Measurements from ENCODE around the gene DPEP1. TPM values are rescaled to one million over a fixed set of nuclear protein-coding genes. Genes with fewer than 3 reads are reported as not detected.
"Not testable (repeated sequence)": the region's sequence is repeated elsewhere in the genome, so short reads cannot be mapped to it uniquely, and the experiment has no call there.

The DPEP1 gene
- total RNA-seq, 1 donor = not detected

GRCh38 chr16:89618109-89618998, 4.9 kb downstream of the DPEP1 start:
- no peaks in the 10 kb centered on the region for H3K27me3 ChIP-seq (ENCODE audit: insufficient read depth, low read length)
- H3K4me3 ChIP-seq (ENCODE audit: low read length) = no peak overlapping the region
- H3K4me1 ChIP-seq (ENCODE audit: insufficient read depth, low read length) = no peaks in the 10 kb centered on the region
- no peaks in the 10 kb centered on the region for H3K9me3 ChIP-seq (ENCODE audit: low read depth, low read length)

- Histone ChIP-seq H3K4me3 (ENCODE audit: low read length) (no peak overlapping the region), H3K9me3 (ENCODE audit: low read depth, low read length) (no peaks in the 10 kb centered on the region), H3K4me1 (ENCODE audit: insufficient read depth, low read length) (no peaks in the 10 kb centered on the region), H3K27me3 (ENCODE audit: insufficient read depth, low read length) (no peaks in the 10 kb centered on the region)
These were observed 6.4 kb downstream of the DPEP1 start for GRCh38 chr16:89619840-89620239.

- Histone ChIP-seq H3K4me3 (ENCODE audit: low read length) (no peak overlapping the region), H3K9me3 (ENCODE audit: low read depth, low read length) (no peaks in the 10 kb centered on the region), H3K27me3 (ENCODE audit: insufficient read depth, low read length) (no peaks in the 10 kb centered on the region), H3K4me1 (ENCODE audit: insufficient read depth, low read length) (no peaks in the 10 kb centered on the region)
These were observed 7.0 kb downstream of the DPEP1 start for GRCh38 chr16:89620406-89620841.

GRCh38 chr16:89621136-89621697, 7.8 kb downstream of the DPEP1 start:
- H3K27me3 ChIP-seq (ENCODE audit: insufficient read depth, low read length) = no peaks in the 10 kb centered on the region
- no peaks in the 10 kb centered on the region for H3K9me3 ChIP-seq (ENCODE audit: low read depth, low read length)
- no peaks in the 10 kb centered on the region for H3K4me1 ChIP-seq (ENCODE audit: insufficient read depth, low read length)
- no peak overlapping the region for H3K4me3 ChIP-seq (ENCODE audit: low read length)

GRCh38 chr16:89621698-89622409, 8.4 kb downstream of the DPEP1 start:
- Histone ChIP-seq H3K27me3 (ENCODE audit: insufficient read depth, low read length) (no peaks in the 10 kb centered on the region), H3K9me3 (ENCODE audit: low read depth, low read length) (no peaks in the 10 kb centered on the region), H3K4me1 (ENCODE audit: insufficient read depth, low read length) (no peaks in the 10 kb centered on the region), H3K4me3 (ENCODE audit: low read length) (no peak overlapping the region)

- Histone ChIP-seq H3K9me3 (ENCODE audit: low read depth, low read length) (no peaks in the 10 kb centered on the region), H3K27me3 (ENCODE audit: insufficient read depth, low read length) (no peaks in the 10 kb centered on the region), H3K4me1 (ENCODE audit: insufficient read depth, low read length) (no peaks in the 10 kb centered on the region), H3K4me3 (ENCODE audit: low read length) (no peak overlapping the region)
These were observed 10.2 kb downstream of the DPEP1 start for GRCh38 chr16:89623511-89624261.

- Histone ChIP-seq H3K9me3 (ENCODE audit: low read depth, low read length) (no peaks in the 10 kb centered on the region), H3K4me1 (ENCODE audit: insufficient read depth, low read length) (no peaks in the 10 kb centered on the region), H3K4me3 (ENCODE audit: low read length) (no peak overlapping the region), H3K27me3 (ENCODE audit: insufficient read depth, low read length) (no peaks in the 10 kb centered on the region)
These were observed 11.6 kb downstream of the DPEP1 start for GRCh38 chr16:89624777-89625761.

GRCh38 chr16:89629827-89630610, 16.6 kb downstream of the DPEP1 start:
- Histone ChIP-seq H3K9me3 (ENCODE audit: low read depth, low read length) (peaks cover 4% of the 10 kb centered on the region), H3K4me3 (ENCODE audit: low read length) (no peak overlapping the region), H3K4me1 (ENCODE audit: insufficient read depth, low read length) (no peaks in the 10 kb centered on the region), H3K27me3 (ENCODE audit: insufficient read depth, low read length) (no peaks in the 10 kb centered on the region)

GRCh38 chr16:89633064-89633631, 19.7 kb downstream of the DPEP1 start:
- Histone ChIP-seq H3K4me1 (ENCODE audit: insufficient read depth, low read length) (no peaks in the 10 kb centered on the region), H3K27me3 (ENCODE audit: insufficient read depth, low read length) (no peaks in the 10 kb centered on the region), H3K4me3 (ENCODE audit: low read length) (no peak overlapping the region), H3K9me3 (ENCODE audit: low read depth, low read length) (peaks cover 4% of the 10 kb centered on the region)

GRCh38 chr16:89634463-89635385, 21.3 kb downstream of the DPEP1 start:
- H3K4me3 ChIP-seq (ENCODE audit: low read length); H3K27me3 ChIP-seq (ENCODE audit: insufficient read depth, low read length); H3K4me1 ChIP-seq (ENCODE audit: insufficient read depth, low read length); H3K9me3 ChIP-seq (ENCODE audit: low read depth, low read length): not testable (repeated sequence)

GRCh38 chr16:89636663-89637062, 23.2 kb downstream of the DPEP1 start:
- Histone ChIP-seq H3K27me3 (ENCODE audit: insufficient read depth, low read length) (no peaks in the 10 kb centered on the region), H3K4me1 (ENCODE audit: insufficient read depth, low read length) (no peaks in the 10 kb centered on the region), H3K4me3 (ENCODE audit: low read length) (no peak overlapping the region), H3K9me3 (ENCODE audit: low read depth, low read length) (peaks cover 4% of the 10 kb centered on the region)

GRCh38 chr16:89637379-89637778, 23.9 kb downstream of the DPEP1 start:
- H3K27me3 ChIP-seq (ENCODE audit: insufficient read depth, low read length) = no peaks in the 10 kb centered on the region
- H3K4me3 ChIP-seq (ENCODE audit: low read length) = no peak overlapping the region
- no peaks in the 10 kb centered on the region for H3K4me1 ChIP-seq (ENCODE audit: insufficient read depth, low read length)
- peaks cover 4% of the 10 kb centered on the region for H3K9me3 ChIP-seq (ENCODE audit: low read depth, low read length)
